Thyroid gland (tissue), 4 donors: ENCODE measurements around the gene TIMM8A.

ENCODE experiments used
- CTCF ChIP-seq, 6 experiments: fragments of 200-600 bp in 3 of 6; fragments of 450-650 bp in 3 of 6; sonication (generic) in 3 of 6; IDR thresholded peaks; one replicate each; pipeline ENCODE4 v1.5.1; 2016 to 2019; ENCODE audit warnings: antibody characterized with exemption in 6 of 6, mild to moderate bottlenecking in 2 of 6, inconsistent platforms in 1 of 6, moderate library complexity in 1 of 6
- POLR2A ChIP-seq, 2 donors: fragments of 450-650 bp; IDR thresholded peaks; one replicate each; pipeline ENCODE4 v1.6.1; 2017; ENCODE audit warnings: antibody characterized with exemption in 2 of 2, mild to moderate bottlenecking in 2 of 2, moderate library complexity in 1 of 2

GRCh38 chrX:101385026-101385684, 36.6 kb upstream of the TIMM8A start:
- TF ChIP-seq CTCF (IDR thresholded peaks at IDR 0.05) (no peak), POLR2A (IDR thresholded peaks at IDR 0.05) (no peak)
